Measurements from ENCODE around the gene PRSS23.

The PRSS23 gene

DNA sequence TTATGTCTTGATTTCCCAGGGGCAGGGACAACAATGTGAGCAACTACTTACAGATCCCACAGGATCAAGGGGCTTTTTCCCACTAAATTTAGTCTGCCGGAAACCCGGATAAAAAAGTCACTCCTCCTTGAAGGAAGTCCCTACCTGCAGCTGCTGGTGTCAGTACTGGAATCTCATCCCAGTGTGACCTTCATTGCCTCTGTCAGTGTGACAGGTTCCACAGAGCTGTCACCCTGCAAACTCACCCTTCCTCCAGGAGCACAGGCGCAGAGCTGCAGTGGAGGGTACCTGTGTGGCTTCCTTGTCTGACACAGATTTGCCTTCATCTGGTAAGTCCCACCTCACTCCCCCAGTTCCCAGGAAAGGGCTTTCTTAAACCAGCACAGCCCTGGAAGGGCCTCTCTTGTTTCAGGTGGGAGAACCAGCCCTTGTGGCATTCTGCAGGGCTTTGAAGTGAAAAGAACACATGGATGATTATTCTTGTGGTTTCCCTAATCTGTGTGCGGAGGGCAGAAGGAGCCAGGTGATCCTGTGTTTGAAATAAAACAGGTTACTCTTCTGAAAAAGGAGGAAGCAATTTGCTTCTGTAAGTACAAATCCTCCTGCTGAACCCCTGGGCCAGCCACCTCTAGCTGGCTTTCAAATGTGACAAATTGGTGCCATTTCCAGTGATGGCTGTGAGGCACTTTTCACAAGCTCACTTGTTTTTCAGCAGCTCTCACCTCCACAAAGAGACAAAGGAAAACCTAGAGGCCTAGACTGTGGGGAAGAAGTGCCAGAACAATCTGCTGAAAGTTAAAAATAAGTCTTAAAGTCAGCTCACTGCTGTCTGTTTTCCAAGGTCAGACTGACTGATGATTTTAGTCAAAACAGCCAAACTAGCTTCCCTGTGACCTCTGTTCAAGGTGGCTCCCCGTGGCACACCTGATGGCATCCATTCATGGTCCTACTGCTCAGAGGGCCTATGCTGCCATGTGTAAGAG lies 9.2 kb upstream of the PRSS23 start:
- DNase-seq = no peak

DNA sequence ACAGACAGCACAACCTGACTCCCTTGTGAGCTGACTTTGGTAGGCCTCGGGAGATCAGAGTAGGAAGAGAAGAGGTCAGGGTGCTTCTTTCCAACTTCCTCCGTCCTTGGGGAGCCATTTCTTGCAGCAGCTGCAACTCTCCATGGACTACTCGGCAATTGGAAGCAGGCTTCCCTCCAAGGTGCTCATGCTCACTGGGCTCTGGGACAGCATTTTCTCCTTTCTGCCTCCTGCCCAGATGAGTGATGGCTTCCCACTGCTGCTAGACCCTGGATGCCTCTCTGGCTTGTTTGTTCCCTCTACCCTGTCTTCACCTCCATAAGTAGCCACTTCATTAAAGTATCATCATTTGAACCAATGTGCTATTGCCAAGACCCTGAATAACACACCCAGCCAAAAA lies 8.2 kb upstream of the PRSS23 start:
- no peak for DNase-seq

DNA sequence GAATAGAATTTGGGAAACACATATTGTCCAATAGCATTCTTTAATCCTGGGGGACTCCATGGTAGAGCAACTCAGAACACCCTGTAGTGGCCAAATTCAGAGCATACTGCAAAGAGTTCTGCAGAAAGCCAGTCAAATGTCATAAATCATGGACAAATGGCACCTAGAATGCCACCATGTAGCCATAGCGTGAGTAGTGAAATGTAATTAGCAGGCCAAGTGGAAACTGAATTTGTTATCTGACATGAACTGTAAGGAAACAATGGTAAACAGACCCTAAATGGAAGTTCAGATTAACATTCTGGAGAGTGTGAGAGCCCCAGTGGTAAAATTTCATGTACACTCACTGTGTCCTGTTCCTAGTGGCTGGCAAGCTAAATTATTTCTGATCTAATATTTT lies 7.0 kb upstream of the PRSS23 start:
- no peak for DNase-seq

DNA sequence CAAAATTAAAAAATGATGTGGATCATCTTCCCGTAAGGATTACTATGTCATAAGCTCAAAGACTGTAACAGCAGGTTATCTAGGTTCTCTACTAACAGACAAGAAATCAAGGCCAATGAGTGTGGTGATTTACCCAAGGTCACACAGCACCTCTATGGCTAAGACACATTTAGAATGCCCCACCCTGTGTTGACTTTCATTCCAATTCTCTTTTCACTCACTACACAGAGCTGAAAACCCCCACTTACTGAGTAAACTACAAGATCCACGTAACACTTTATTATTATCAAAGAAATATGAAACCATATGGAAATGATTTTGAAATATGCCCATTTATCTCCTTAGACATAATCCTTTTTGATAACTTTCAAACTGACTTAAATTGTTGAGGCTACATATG lies 4.8 kb upstream of the PRSS23 start:
- DNase-seq = no peak

DNA sequence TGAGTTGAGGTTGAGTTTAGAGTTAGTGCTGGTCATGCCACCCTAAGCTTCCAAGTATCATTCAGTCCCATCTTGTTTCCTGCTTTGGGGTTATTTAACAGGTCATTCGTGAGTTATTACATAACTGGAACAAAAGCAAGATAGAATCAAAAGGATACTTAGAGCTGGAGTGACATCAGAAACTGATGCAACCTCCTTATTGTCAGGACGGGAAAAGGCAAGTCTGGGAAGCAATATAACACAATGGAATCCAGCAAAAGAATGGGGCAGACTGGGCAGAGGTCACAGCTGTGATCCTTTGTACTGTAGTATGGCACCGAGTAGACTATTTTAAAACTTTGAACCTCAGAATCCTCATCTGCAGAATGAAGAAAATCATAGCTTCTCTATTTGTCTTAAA lies 4.4 kb upstream of the PRSS23 start:
- no peak for DNase-seq

DNA sequence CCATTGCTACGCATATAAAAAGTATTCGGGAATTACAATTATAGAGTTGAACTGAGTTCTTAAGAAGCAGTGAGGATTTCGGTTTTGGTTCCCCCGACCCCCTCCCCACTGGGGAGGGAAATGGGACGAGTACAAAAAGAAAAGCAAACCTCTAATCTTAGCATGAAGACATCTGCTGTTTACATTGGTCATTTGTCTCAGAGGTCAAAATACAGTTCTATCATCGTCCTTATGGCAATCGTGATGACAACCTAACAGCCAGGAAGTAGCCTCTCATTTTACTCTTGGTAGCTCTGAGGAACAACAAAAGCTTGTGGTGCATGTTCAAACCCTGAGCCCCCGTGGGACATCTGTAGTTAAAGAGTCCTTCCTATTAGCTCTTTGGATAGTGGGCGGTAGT lies 3.2 kb upstream of the PRSS23 start:
- no peak for DNase-seq

DNA sequence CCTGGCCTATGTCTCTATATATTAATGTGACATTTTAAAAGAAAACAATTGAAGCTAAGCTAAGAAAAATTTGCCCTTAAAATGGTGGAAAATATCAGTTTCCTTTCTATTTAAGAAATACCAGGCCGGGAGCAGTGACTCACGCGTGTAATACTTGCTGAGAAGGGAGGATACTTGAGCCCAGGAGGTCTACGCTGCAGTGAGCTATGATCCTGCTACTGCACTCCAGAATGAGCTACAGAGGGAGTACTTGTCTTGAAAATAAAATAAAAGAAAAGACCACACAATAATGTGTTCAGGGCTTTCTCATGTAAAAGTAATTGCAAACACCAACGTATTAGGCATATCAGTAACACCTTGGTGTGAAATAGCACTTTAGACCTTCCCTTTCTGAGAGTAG lies 1.4 kb upstream of the PRSS23 start:
- DNase-seq = peak; percentile 11

DNA sequence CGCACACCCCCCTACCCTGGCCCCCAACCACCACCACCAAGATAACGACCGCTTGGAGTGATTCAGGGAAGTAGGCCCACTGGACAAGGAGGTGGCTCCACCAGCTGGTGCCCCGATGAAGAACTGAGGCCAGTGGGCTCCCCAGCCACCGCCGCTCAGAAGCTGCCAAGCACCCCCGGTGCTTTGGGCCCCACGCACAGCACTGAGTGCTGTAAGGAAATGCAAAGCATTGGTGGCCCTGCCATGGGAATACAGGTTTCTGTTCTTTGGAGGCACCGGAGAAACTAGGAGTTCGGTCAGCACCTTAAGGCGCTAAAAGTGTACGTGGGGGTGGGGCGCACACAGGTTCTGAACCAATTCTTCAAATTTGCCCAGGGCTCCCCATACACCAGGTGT lies 664 bp upstream of the PRSS23 start:
- no peak for DNase-seq

DNA sequence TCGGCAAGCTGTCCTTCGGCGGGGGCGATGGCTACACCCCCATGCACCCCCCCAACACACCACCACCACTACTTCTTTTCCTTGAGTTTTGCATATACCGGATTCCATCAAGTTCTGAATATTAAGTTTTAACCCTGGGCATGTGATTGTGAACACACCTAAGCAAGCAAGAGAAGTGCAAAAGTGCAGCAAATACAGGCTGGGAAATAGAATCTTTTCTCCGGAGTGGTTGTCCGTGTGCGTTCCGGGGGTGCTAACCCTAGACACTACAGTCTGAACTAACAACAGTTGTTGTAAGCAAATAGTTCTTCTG lies 574 bp downstream of the PRSS23 start:
- no peak for DNase-seq

DNA sequence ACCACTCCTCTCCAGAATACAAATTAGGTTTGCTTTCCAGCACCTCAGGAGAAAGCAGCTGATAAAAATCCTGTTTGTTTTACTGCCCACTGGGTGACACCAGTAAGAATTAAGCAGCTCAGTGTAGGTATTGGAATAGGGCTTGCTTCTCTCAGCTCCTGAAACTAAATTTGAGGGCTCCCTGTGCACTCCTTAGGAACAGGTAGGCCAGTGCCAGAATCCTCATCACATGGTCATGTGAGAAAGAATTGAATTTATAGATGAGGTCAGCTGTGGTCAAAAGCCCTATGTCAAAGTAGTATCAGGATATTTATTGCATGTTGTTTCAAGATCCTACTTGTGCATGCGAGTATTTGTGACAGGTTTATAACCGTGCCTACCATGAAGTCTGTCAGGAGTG lies 1.0 kb downstream of the PRSS23 start:
- no peak for DNase-seq

DNA sequence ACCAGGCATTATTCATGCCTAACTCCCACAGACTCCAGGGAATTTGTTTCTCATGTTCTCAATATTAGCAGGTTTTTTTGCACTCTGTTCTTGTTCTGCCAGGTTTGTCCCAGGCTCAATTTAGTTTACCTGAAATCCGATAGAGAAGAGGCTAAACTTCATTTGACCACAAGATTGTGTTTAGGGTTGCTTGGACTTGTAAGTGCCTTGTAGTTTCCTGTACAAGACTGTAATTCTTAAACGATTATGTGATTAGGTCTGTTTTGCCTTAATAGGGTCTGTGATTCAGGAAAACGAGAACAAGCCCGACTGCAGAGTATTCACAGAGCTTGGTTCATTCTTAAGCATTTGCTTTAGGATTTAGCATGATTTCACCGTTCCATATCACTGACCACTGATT lies 1.8 kb downstream of the PRSS23 start:
- DNase-seq = no peak

DNA sequence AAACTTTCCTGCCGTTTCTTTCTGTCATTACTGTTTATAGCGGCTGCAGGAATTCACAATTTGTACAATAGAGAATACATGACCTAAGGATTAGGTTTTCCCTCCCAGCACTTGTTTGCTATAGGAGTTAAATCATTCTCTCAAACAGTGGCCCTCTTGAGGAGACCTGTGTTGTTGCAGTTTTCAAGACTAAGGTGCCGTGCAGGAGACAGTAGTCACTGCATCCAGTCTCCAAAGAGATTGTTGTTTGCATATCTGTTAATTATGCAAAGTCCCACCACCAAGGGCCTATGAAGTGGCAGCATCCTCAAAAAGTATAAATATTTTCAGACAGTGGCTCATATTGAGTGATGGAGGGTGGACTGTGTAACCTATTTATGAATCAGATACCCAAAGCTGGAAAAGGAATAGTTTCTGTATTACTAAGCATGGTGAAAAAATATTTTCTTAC lies 2.3 kb downstream of the PRSS23 start:
- no peak for DNase-seq

DNA sequence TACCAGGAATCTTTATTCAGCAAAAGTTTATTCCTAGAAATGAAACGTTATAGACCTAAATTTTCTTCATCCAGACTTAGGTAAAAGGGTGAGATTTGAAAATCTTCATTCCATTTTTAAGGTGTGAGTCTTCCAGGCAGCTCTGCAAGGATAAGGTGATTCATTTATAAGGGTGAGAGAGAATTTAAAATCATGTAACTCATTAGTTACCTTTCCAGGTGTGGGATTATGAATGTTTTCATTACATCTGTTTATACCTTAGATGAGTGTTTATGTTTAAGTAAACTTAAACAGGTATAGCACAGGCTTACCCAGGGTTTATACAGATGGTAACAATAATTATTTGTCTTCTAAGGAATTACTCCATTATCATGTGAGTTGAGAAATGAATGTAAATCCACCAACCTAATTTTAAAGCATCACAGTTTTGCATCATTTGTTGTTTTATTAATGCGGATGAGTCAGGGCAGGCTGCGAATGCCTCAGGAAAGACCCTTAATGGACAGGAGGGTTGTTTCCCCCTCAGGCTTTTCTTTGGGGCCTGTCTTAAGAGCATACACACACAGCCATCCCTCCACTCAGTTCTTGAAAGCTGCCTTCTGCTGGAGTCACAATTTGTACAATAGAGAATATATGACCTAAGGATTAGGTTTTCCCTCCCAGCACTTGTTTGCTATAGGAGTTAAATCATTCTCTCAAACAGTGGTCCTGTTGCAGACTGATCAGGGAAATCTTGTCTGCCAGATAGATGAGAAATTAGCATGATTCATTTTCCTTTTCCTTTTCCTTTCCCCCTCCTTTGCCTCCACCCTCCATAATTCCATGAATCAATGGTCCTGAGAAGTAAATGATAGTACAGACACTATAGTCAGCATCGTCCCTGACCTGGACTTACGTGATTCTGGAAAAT lies 3.0 kb downstream of the PRSS23 start:
- no peak for DNase-seq

DNA sequence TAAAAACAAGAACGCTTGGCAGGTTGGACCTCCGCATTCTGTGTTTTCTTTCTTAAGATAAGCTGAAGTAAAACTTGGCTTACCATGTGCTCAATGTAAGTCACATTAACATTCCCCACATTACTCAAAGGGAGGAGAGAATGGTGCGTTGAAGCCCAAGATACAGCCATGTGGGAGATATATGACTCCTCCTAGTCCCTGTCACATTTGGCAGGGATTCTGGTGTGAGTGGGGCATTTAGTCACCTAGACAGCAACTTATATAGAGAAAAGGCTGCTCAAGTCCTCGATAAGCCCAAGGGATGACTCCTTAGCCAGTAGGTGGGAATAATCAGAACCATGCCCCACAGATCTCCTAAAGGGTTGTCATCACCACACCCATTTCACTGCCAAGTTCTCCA lies 4.6 kb downstream of the PRSS23 start:
- no peak for DNase-seq

DNA sequence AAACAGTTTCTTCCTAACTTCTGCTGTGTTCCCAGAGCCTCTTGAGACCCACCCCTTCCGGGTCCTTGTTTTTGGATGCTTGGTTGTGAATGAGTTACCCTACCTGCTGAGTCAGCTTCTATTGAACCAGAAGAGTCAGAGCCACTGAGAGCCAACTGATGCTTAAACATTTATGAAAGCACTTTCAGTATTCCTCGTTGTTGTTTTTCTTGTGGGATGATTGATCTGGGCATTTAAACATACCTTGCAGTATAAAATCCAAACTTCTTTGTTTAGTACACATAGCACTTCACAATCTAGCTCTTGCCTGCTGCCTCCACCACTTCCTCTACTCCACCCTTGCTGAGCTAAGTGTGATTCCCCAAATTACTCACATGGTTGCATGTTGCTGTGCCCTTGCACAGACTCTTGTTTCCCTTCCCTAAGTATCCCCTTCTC lies 5.5 kb downstream of the PRSS23 start:
- no peak for DNase-seq

DNA sequence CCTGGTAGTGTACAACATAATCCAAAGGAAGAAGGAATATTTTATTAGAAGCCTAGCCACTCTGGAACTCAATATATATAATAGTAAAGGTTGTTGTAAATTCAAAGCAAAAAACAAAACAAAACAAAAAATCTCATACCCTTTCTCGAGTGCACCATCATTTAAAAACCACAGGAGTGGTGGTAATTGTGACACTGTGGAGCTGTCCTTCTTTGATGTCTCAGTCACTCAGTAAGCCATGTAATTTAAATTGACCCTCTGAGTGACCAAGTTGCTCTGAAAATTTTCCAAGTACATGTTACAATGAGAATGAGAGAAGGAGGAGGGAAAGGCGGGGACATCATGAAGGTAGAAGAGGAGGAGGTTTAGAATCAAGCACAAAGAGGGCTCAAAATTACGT lies 6.6 kb downstream of the PRSS23 start:
- DNase-seq = no peak

DNA sequence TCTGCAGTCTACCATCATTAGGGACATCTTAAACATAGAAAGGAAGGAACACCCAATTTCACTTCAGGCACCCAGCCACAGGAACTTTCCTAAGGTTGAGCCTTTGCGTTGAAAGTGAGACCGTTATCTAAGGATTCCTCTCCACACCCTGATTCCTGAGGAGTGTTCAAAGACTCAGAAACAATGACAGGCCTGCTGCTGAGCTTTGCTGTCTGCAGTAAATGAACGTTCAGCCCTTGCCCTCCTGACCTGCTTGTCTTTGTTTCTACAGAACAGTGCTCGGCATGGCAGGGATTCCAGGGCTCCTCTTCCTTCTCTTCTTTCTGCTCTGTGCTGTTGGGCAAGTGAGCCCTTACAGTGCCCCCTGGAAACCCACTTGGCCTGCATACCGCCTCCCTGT lies 7.0 kb downstream of the PRSS23 start:
- no peak for DNase-seq

DNA sequence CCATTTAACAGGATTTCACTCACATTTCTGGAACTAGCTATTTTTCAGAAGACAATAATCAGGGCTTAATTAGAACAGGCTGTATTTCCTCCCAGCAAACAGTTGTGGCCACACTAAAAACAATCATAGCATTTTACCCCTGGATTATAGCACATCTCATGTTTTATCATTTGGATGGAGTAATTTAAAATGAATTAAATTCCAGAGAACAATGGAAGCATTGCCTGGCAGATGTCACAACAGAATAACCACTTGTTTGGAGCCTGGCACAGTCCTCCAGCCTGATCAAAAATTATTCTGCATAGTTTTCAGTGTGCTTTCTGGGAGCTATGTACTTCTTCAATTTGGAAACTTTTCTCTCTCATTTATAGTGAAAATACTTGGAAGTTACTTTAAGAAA lies 9.2 kb downstream of the PRSS23 start:
- DNase-seq = no peak

DNA sequence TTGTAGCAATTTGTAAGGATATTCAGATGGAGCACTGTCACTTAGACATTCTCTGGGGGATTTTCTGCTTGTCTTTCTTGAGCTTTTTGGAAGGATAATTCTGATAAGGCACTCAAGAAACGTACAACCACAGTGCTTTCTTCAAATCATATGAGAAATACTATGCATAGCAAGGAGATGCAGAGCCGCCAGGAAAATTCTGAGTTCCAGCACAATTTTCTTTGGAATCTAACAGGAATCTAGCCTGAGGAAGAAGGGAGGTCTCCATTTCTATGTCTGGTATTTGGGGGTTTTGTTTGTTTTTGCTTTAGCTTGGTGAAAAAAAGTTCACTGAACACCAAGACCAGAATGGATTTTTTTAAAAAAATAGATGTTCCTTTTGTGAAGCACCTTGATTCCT lies 9.9 kb downstream of the PRSS23 start:
- no peak for DNase-seq

DNA sequence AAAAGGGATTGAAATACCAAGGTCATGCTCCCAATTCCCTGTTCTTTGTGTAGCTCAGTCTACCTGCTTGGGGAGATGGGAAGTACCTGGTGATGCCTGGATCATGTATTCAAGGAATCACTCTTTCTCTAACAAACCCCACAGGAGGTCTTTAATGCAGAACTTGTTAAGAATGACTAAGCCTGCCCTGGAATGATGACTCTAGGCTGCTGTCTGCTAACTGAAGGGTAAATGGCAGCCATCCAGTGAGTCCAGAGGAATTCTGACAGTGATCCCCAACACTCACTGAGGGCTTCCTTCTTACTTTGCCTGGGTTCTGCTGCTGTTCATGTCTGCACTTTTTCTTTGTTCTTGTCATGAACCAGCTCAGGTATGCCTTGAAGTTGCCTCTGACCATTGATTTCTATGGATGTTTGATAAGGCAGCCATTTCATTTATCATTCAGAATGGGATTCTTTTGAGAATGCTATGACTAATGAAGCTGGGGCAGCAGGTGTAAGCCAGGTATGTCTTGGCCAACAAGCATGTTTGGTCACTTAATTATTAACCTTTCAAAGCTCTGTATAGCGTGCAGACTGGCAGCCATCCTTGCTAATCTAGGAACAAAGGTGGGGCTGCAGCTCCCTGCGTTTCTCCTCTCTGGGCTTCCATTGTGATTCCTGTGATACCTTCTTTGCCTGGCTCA lies 11.4 kb downstream of the PRSS23 start:
- no peak for DNase-seq

DNA sequence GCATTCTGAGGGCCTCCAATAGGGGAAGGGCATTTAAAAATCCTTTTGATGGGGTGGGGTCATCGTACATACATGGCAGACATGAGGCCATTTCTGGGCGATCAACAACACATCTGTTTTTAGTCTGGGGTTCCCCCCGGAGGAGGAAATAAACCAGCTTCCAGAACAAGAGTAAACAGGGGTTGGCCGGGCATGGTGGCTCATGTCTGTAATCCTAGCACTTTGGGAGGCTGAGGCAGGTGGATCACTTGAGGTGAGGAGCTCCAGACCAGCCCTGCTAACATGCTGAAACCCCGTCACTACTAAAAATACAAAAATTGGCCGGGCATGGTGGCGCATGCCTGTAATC lies 12.0 kb downstream of the PRSS23 start:
- DNase-seq = no peak

DNA sequence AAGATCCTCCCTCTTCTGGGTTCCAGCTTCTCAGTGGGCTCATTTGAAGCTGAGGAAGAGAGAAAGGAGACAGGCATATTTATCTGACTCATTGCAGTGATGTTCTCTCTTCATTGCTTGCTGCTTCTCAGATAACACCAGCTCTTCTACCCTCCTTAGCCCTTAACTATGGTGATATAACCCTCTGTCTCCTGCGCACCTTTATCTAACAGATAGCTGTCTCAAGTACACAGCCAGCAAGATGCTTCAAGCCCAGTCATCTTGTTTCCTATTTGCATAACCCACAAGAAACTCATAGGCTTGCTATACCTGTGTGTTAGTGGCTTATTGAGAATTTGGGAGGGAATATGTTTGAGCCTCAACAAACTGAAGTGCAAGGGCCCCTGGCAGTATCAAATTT lies 12.6 kb downstream of the PRSS23 start:
- no peak for DNase-seq

DNA sequence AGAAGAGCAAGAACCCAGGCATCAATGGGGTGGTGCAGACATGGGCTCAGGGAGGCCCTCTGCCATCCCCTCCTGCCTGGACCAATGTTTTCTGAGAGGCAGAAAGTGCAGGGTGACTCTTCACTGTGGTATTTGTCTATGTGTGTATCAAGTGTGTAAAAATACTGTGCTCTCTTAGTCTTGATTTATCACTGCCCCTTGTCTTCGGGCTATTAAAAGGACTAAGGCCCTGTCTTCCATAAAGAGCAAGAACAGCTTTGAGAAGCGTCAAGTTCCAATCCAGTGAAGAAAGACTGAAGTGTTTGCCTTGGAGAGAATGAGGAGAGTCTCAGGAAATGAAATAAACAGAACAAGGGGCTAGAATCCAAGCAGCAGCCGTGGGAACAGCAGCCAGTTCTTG lies 14.4 kb downstream of the PRSS23 start:
- DNase-seq = no peak

DNA sequence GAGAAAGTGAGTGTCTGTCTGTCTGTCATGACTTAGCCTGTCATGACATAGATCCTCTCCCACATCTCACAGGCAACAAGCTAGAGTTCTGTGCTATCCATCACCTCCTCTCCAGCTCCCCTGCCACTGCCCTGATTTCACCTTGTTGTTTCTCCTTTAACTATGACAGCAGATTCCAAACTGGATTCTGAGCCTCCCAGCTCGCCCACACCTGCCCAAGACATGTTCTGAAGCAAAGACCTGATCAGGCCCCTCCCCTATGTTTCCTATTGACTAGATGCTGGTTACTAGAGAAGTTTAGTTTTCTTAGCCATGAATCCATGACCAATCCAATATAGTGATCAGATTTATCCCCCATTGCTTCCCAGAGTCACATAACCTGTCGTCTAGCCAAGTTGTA lies 15.4 kb downstream of the PRSS23 start:
- DNase-seq = no peak

Data from T1000 (cell line).